RKO (cell line): ENCODE data around the gene DYNC1H1.
A peak's percentile ranks its signal among the peaks of the same experiment; 100 is the strongest.

Experiments
- DNase-seq: peaks from one replicate; pipeline ENCODE4 v3.0.0-alpha.2; 2016; ENCODE audit warnings: low spot score

DYNC1H1 gene

DNA sequence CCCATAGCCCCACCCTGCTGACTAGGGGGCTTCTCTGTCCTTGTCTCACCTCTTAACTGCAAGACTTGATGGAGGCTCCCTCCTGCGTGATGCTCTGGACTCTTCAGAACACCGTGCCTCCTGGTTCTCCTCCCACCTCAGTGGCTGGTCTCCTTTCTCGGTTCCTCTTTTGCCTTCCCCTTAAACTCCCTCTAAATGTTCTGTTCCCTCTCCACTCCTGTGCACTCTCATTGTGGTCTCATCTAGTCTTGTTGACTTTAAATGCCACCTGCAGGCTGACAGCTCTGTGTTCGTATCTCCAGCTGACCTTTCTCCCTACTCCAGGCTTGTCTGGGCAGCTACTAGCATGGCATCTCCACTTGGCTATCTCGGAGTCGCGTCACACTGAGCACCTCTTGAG lies 28.3 kb downstream of the DYNC1H1 start:
- DNase-seq = no peak

DNA sequence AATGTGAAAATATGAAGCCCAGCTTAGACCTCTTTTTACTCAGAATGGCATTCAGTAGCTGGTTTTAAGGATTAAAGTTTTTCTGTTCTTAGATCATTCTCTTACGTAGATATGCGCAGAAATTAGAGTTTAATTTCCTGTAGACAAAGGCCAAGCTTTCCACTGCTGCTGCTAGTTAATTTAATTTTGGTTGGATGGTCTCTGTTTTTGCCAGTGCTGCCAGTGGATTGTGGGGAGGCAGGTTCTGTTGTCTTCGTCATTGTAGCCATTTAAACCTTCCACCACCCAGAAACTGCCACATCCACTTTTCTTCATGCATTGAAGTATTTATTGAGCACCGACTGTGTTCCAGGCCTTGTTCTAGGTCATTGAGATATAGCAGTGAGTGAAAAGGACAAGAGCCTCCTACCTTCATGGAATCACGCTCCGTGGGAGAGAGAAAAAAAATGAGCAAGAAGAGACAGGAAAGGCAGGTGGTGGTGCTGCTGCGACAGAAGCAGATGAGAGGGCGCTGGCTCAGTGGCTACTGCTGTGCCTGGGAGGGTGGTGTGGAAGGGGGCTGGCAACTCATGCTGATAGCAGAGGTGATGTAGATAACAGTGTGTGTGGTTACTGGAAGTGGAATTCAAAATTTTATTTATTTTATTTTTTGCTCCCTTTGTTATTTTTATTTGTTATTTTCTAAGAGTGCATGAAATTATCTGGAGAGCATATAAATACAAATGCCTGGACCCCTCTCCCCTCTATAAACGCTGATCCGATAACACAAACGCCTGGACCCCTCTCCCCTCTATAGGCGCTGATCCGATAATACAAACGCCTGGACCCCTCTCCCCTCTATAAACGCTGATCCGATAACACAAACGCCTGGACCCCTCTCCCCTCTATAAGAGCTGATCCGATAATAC lies 33.3 kb downstream of the DYNC1H1 start:
- no peak for DNase-seq

DNA sequence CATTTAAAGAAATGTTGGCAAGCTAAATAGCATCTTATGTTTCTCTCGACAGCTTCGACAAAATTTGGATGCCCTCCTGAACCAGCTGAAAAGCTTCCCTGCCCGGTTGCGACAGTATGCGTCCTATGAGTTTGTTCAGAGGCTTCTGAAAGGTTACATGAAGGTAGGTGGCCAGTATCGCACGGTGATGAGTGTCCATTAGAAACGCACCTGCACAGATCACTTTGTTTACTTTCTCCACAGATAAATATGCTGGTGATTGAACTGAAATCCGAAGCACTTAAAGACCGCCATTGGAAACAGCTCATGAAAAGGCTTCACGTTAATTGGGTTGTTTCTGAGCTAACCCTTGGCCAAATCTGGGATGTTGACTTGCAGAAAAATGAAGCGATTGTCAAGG lies 36.5 kb downstream of the DYNC1H1 start:
- no peak for DNase-seq

DNA sequence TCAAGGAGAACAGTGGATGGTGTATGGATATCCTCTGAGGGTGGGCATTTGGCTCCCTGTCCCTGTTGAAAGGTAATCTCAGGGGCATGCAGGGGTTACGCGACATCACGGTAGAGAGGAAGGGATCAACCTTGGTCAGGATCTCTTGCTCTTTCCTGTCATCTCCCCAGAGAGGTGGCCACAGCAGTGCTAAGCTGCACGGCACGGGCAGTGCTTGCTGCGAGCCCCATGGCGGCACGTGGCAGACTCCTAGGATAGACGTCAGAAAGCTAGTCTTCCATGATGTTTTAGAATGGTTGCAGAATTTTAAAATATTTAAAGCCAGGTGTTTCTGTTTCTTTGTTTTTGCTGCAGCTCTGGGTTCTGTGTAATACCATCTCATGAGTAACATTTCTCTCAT lies 41.0 kb downstream of the DYNC1H1 start:
- no peak for DNase-seq

DNA sequence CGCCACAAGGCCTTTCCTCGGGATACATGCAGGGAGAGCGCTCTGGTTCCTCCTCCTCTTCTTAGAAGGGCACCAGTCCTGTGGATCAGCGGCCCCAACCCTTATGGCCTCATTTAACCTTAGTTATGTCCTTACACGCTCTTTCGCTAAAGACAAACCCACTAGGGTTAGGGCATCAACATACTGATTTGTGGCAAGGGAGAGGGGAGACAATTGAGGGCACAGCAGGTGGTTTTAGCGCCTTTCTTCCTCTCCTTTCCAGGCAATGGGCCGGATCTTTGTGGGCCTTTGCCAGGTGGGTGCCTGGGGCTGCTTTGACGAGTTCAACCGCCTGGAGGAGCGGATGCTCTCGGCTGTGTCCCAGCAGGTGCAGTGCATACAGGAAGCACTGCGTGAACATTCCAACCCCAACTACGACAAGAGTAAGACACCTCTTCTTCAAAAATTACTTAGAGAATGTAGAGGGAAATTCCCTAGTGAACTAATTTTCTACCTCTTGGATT lies 43.6 kb downstream of the DYNC1H1 start:
- DNase-seq = no peak

DNA sequence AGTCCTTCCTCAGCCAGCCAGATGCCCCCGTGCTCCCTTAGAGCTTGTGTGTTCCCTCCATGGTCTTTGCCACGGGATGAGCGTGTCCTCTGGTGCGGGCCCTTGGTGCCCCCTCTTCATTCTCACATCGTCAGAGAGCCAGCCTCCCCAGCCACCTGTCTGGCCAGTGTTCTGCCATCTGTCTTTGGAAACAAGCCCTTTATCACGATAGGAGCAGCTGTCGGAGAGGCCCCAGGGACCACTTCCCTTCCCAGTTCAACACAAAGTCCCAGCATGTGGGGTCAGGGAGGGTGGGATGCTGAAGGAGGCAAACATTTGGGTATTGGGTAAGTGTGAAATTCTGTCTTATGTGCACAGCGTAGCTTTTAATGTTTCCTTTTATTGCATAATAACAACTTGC lies 44.5 kb downstream of the DYNC1H1 start:
- DNase-seq = no peak

DNA sequence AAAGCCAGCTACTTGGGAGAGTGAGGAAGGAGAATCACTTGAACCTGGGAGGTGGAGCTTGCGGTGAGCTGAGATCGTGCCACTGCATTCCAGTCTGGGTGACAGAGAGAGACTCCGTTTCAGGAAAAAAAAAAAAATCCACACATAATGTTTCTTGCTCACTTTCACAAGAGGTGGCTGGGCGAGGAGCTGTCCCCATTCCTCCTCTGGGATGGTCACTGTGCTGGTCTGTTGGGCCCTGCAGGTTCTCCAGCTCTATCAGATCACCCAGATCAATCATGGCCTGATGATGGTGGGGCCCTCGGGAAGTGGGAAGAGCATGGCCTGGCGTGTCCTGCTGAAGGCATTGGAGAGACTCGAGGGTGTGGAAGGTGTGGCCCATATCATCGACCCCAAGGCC lies 47.3 kb downstream of the DYNC1H1 start:
- no peak for DNase-seq

DNA sequence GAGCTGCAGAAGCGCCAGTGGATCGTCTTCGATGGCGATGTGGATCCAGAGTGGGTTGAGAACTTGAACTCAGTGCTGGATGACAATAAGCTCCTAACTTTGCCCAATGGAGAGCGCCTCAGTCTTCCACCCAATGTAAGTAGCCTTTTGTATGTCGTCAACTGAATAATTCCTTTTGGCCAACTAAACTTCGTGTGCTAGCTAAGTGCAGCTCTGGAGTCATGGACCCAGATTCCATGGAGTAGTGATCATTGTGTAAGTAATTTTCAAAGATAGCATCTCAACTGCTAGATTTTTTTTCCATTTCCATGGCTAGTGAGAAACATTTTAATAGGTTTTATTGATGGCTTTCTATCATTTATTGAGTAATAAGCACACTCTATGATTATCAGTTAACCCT lies 48.0 kb downstream of the DYNC1H1 start:
- DNase-seq = no peak

DNA sequence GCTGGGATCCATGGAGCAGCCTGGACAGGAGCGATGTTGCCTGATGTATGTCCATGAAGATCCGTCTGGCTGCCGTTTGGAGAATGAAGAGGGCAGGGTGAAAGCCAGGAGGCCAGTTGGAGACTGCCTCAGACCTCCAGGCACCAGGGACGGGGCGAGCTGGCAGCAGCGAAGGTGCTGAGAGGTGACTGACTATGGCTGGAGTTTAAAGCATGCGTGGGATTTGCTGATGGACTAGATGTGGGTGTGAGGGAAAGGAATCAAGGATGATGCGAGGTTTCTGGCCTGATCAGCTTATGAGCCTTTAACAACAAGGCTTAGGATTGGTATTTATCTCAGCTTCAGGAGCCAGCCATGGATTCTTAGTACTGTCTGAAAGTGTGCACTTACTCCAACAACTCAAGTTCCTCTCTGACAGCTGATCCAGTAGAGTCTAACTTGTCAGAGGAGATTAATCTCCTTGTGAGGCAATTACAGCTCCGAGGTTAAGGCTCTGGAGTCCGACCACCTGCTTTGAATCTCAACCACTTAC lies 49.4 kb downstream of the DYNC1H1 start:
- DNase-seq = no peak

DNA sequence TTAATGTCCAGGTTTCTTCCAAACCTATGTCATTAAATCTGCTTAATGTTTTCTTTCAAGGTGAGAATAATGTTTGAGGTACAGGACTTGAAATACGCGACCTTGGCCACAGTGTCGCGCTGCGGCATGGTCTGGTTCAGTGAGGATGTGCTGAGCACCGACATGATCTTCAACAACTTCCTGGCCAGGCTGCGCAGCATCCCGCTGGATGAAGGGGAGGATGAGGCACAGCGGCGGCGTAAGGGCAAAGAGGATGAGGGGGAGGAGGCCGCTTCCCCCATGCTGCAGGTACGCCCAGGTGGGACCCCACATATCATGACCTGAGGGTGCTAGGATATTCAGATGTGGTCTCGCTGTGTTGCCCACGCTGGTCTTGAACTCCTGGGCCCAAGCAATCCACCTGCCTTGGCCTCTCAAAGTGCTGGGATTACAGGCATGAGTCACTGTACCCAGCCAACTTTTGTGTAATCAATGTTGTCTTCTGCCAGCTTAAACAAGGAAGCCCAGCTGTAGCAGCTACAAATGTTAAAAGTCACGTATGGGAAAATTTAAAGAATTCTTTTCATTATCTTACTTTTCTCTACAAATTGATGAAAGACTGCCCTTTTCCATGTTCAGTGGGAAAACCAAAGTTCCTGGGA lies 50.8 kb downstream of the DYNC1H1 start:
- no peak for DNase-seq

DNA sequence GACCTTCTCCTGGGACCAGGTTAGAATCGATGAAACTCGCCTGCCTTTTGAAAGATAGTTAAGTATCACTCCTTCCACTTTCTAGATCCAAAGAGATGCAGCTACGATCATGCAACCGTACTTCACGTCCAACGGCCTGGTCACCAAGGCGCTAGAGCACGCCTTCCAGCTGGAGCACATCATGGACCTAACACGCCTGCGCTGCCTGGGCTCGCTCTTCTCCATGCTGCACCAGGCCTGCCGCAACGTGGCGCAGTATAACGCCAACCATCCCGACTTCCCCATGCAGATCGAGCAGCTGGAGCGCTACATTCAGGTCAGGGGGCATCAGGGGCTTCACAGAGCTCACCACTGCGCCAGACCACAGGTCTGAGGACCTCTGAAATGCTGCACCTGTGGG lies 51.4 kb downstream of the DYNC1H1 start:
- no peak for DNase-seq

DNA sequence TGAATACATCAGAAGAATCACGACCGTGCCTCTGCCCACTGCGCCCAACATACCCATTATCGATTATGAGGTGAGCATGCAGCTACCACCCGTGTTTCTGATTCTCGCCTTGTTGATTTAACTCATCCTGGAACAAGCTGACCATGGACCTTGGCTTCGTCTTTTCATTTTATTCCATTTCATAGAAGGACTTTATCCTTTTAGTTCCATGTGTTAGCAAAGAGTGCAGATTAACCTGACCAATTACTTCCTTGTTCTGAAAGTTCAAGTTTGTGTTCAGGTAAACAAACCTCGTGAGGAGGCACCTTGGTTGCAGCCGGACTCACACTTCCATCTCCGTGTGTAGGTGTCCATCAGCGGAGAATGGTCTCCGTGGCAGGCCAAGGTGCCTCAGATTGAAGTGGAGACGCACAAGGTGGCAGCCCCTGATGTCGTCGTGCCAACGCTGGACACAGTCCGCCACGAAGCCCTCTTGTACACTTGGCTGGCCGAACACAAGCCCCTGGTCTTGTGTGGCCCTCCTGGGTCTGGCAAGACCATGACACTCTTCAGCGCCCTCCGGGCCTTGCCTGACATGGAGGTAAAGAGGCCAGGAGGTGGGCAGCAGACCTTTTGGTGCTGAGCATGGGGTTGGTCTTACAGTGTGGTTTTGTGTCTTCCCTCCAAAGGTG lies 52.2 kb downstream of the DYNC1H1 start:
- no peak for DNase-seq

DNA sequence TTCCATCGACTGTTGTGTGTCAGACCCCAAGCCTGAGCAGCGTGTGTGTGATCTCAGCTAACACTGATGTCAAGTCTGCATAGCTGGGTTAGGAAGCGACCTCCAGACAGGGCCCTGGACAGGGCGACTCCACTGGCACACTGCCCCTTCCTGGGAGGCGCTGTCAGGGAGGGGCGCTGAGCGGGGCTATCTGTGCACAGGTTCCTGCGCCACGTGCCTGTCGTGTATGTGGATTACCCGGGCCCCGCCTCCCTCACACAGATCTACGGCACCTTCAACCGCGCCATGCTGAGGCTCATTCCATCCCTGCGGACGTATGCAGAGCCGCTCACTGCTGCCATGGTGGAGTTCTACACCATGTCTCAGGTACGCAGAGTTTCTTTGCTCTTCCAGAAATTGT lies 53.9 kb downstream of the DYNC1H1 start:
- DNase-seq = no peak

DNA sequence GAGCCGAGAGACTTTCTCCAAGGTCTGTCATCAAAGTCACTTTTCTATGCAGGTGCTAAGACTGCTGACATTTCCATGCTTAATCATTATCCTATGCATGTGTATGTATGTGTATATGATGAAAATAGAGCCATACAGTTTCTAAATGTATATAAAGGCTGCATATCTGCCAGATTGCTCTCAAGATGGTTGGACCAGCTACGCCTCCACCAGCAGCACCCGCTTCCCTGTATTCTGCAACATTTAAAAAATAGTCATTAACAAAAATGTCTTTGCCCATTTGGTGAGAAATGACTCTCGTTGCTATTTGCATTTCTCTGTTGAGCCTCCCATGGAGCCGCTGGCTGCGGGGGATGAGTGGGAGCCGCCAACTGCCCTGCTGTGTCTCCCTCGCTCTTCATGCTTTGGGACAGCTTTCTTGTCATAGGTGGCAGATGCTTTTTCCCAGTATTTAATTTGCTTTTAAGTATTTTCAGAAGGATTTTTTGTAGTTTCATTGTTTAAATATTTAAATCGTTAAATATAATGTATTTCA lies 54.7 kb downstream of the DYNC1H1 start:
- no peak for DNase-seq

DNA sequence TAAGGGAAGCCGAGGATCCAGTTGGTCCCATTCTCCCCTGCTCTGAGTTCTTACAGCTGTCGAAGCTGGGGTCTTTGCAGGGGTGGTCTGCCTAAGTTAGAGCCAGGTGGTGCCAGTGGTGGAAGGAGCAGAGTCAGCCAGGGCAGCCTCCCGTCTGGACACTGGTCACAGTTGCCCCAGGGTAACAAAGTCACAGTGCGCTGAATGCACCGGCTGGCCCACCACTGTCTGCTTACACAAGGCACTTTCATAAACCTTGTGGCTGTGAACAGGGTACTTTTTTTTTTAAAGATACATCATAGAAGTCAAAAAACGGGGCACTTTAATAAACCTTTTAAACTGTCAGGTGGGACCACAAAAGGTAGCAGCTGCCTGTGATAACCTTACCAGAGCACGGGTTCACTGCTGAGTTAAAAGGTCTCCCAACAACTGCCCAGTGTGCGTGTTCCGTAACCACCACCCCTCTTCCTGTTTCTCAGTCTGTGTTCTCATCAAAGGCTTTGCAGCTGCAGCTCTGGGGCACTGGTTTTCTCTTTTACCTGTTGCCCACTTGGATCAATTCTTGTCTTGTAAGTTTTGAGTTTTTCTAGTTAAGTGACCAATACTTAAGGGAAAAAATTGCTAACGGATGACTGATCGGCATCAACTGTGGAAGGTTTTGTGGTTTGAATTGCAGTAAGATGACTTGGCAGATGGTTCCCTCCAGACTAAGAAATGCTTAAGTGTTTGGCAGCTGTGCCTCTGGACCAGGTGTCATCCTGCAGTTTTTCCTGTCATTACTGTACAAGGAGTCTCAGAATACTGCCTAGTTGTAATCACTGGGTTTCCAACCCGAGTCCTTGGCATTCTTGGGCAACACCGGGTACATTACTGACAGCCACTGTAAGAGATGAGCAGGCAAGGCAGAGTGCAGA lies 55.9 kb downstream of the DYNC1H1 start:
- peak; percentile 56 for DNase-seq

DNA sequence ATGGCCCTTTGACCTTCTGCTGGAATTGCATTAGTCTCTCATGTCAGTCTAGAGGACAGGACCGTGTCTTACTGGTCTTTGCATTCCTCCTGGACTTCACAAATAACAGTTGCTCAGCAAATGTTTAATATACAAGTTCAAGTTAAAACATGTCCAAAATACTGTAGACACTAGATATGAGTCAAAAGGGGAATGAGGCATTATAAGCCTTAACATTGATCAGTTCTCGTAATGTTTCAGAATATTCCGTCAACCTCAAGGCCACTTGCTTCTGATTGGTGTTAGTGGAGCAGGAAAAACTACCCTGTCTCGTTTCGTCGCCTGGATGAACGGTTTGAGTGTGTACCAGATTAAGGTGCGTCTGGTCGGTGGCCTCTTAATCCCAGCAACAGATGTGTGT lies 62.6 kb downstream of the DYNC1H1 start:
- DNase-seq = no peak

DNA sequence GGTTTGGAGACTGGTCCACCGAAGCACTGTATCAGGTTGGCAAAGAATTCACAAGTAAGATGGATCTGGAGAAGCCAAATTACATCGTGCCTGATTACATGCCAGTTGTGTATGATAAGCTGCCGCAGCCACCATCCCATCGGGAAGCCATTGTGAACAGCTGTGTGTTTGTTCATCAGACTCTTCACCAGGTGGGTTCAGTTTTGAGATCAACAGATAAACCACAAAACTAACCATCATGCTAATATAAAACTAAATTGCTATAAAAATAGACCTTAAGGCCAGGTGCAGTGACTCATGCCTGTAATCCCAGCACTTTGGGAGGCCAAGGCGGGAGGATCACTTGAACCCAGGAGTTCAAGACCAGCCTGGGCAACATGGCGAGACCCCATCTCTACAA lies 63.6 kb downstream of the DYNC1H1 start:
- no peak for DNase-seq

DNA sequence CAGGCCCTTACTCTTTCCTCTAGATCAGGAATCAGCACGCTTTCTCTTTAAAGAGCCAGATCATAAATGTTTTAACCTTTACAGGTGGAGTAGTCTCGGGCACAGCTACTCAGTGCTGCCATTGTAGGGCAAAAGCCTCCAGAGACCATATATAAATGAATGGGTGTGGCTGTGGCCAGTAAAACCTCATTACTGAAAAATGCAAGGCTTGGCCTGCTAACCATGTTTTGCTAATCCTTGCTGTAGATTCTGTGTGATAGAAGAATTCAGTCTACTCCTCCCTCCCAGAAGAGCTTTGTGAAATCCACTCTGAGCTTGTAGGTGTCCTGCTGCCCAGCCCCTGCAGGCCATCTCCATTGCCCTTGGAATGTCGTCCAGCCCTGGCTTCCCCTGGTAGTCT lies 64.4 kb downstream of the DYNC1H1 start:
- no peak for DNase-seq

DNA sequence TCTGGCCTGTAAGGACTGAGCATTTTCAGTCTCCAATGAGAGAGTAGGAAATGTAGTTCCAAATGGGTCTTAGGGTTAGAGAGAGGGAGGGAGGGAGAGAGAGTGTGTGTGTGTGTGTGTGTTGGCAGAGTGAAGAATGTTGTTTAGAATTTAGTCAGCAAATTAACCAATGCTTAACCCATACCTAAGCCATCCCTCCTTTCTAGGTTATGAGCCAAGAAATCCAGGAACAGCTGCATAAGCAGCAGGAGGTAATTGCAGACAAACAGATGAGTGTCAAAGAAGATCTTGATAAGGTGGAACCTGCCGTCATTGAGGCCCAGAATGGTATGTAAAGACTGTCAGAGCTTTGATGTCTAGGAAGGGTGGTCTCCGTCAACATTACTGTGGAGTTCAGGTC lies 65.6 kb downstream of the DYNC1H1 start:
- no peak for DNase-seq

DNA sequence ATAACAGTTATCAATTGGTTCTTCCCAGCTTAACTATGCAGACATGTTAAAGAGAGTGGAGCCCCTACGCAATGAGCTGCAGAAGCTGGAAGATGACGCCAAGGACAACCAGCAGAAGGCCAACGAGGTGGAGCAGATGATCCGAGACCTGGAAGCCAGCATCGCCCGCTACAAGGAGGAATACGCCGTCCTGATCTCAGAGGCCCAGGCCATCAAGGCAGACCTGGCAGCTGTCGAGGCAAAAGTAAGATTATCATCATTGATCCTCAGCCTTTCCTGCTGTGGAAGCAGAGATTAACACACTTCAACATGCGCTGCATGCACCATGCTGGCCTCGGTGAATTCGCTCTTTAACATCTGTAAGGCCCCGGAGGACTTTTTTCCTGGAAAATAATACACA lies 68.9 kb downstream of the DYNC1H1 start:
- no peak for DNase-seq

DNA sequence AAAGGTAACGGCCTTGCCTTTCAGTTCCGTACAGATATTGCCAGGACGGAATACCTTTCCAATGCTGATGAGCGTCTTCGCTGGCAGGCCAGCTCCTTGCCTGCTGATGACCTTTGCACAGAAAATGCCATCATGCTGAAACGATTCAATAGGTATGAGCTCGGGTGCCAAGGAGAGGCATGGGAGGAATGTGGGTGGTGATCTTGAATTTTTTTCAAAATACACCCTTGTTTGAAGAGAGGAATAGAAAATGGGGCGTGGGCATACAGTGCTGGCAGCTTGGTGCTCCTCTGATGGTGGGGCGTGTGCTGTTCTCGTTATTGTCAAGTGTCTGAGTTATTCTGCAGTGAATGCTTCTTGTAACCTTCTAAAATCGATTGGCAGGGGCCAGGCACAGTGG lies 69.9 kb downstream of the DYNC1H1 start:
- DNase-seq = no peak
